BE2C (cell line): ENCODE data around the gene RAG2.
"Not testable (repeated sequence)": the region's sequence is repeated elsewhere in the genome, so short reads cannot be mapped to it uniquely, and the experiment has no call there.

Experiments used
- DNase-seq: peaks from one replicate; pipeline ENCODE4 v3.0.0-alpha.2; 2020
- H3K27me3 ChIP-seq: fragments of 250-450 bp; sonication (Bioruptor Pico); 2 replicates; pipeline ENCODE4 v1.5.1; 2020; ENCODE audit warnings: mild to moderate bottlenecking
- H3K36me3 ChIP-seq: fragments of 250-450 bp; sonication (Bioruptor Pico); 2 replicates; pipeline ENCODE4 v1.5.1; 2020; ENCODE audit warnings: mild to moderate bottlenecking
- H3K4me1 ChIP-seq: fragments of 250-450 bp; sonication (Bioruptor Pico); 2 replicates; pipeline ENCODE4 v1.5.1; 2020
- H3K4me3 ChIP-seq: 2 replicates; pipeline ENCODE4 v1.5.1; 2011; ENCODE audit warnings: low read depth, low read length
- H3K9me3 ChIP-seq: fragments of 250-450 bp; sonication (Bioruptor Pico); 2 replicates; pipeline ENCODE4 v1.5.1; 2020
- CTCF ChIP-seq: IDR thresholded peaks from 2 replicates; pipeline ENCODE4 v1.5.1; 2012; ENCODE audit warnings: mild to moderate bottlenecking, low read depth, low read length

Gene RAG2

GRCh38 chr11:36557991-36558390 lies 40.0 kb downstream of the RAG2 start:
- no peak for TF ChIP-seq CTCF
- H3K27me3 ChIP-seq = no peaks in the 10 kb centered on the region
- DNase-seq = no peak
- no peaks in the 10 kb centered on the region for H3K4me1 ChIP-seq
- no peaks in the 10 kb centered on the region for H3K9me3 ChIP-seq
- H3K4me3 ChIP-seq = no peak overlapping the region
- no peaks in the 10 kb centered on the region for H3K36me3 ChIP-seq

- H3K36me3 ChIP-seq, H3K27me3 ChIP-seq, H3K4me1 ChIP-seq, H3K9me3 ChIP-seq, H3K4me3 ChIP-seq, DNase-seq: not testable (repeated sequence)
Observed at GRCh38 chr11:36557390-36557789, 40.6 kb downstream of the RAG2 start.

- DNase-seq = no peak
Observed at GRCh38 chr11:36550385-36551115, 47.5 kb downstream of the RAG2 start.

More at GRCh38 chr11:36550385-36551115, 47.5 kb downstream of the RAG2 start:
- Histone ChIP-seq H3K9me3 (no peaks in the 10 kb centered on the region), H3K36me3 (no peaks in the 10 kb centered on the region), H3K4me1 (no peaks in the 10 kb centered on the region), H3K4me3 (no peak overlapping the region), H3K27me3 (no peaks in the 10 kb centered on the region)
- TF ChIP-seq CTCF = no peak
